Measurements from ENCODE around the gene C4BPA.

C4BPA gene

GRCh38 chr1:207084701-207085180 lies 19.3 kb upstream of the C4BPA start:
- Histone ChIP-seq H3K27me3 (ENCODE audit: control insufficient read depth, insufficient read depth, low read length) (no peaks in the 10 kb centered on the region), H3K4me1 (no peaks in the 10 kb centered on the region), H3K9ac (no peak overlapping the region), H3K4me3 (ENCODE audit: low read depth, low read length) (no peak overlapping the region), H2AFZ (no peak overlapping the region), H3K9me3 (ENCODE audit: control insufficient read depth, low read length) (no peaks in the 10 kb centered on the region), H3K79me2 (no peaks in the 10 kb centered on the region), H3K27ac (no peak overlapping the region), H3K36me3 (ENCODE audit: control insufficient read depth, insufficient read depth, low read length) (no peaks in the 10 kb centered on the region), H3K4me2 (ENCODE audit: low read length) (no peak overlapping the region)
- peak; percentile 26 for TF ChIP-seq CTCF (IDR thresholded peaks at IDR 0.05)

GRCh38 chr1:207085887-207086286 lies 18.1 kb upstream of the C4BPA start:
- H3K79me2 ChIP-seq: no peaks in the 10 kb centered on the region
- no peak overlapping the region for H3K27ac ChIP-seq
- no peaks in the 10 kb centered on the region for H3K9me3 ChIP-seq (ENCODE audit: control insufficient read depth, low read length)
- no peak for TF ChIP-seq CTCF (IDR thresholded peaks at IDR 0.05)
- H3K36me3 ChIP-seq (ENCODE audit: control insufficient read depth, insufficient read depth, low read length): no peaks in the 10 kb centered on the region
- no peak overlapping the region for H3K9ac ChIP-seq
- no peaks in the 10 kb centered on the region for H3K4me1 ChIP-seq
- no peak overlapping the region for H3K4me2 ChIP-seq (ENCODE audit: low read length)
- no peaks in the 10 kb centered on the region for H3K27me3 ChIP-seq (ENCODE audit: control insufficient read depth, insufficient read depth, low read length)
- no peak overlapping the region for H2AFZ ChIP-seq
- H3K4me3 ChIP-seq (ENCODE audit: low read depth, low read length): no peak overlapping the region

- no peak for TF ChIP-seq CTCF (IDR thresholded peaks at IDR 0.05)
- no peaks in the 10 kb centered on the region for H3K79me2 ChIP-seq
- no peaks in the 10 kb centered on the region for H3K36me3 ChIP-seq (ENCODE audit: control insufficient read depth, insufficient read depth, low read length)
- H2AFZ ChIP-seq: no peak overlapping the region
- no peaks in the 10 kb centered on the region for H3K9me3 ChIP-seq (ENCODE audit: control insufficient read depth, low read length)
- no peak overlapping the region for H3K9ac ChIP-seq
- no peaks in the 10 kb centered on the region for H3K27me3 ChIP-seq (ENCODE audit: control insufficient read depth, insufficient read depth, low read length)
- H3K4me2 ChIP-seq (ENCODE audit: low read length): no peak overlapping the region
- no peak overlapping the region for H3K4me3 ChIP-seq (ENCODE audit: low read depth, low read length)
- no peaks in the 10 kb centered on the region for H3K4me1 ChIP-seq
- H3K27ac ChIP-seq: no peak overlapping the region
Measured at GRCh38 chr1:207088161-207088560, 15.9 kb upstream of the C4BPA start.

GRCh38 chr1:207088701-207089626 lies 15.1 kb upstream of the C4BPA start, which contains the start of gene C4BPB:
C4BPB (plus strand) TSS chr1:207088860; CDS start chr1:207089532, 672 bp downstream.
- H3K9ac ChIP-seq: no peak within 1 kb of the TSS
- no peak within 1 kb of the TSS for H3K4me3 ChIP-seq (ENCODE audit: low read depth, low read length)
- no peaks in the 10 kb centered on the region for H3K4me1 ChIP-seq
- H3K79me2 ChIP-seq: no peaks in the 10 kb centered on the region
- H3K4me2 ChIP-seq (ENCODE audit: low read length): no peak within 1 kb of the TSS
- H2AFZ ChIP-seq: no peak within 1 kb of the TSS
- H3K27ac ChIP-seq: no peak within 1 kb of the TSS
- no peaks in the 10 kb centered on the region for H3K27me3 ChIP-seq (ENCODE audit: control insufficient read depth, insufficient read depth, low read length)
- no peak for TF ChIP-seq CTCF (IDR thresholded peaks at IDR 0.05)
- no peaks in the 10 kb centered on the region for H3K9me3 ChIP-seq (ENCODE audit: control insufficient read depth, low read length)
- no peaks in the 10 kb centered on the region for H3K36me3 ChIP-seq (ENCODE audit: control insufficient read depth, insufficient read depth, low read length)

All from parathyroid adenoma (tissue), 2 donors.